ENCODE results near the gene CDCP2.
"Not testable (repeated sequence)": the region's sequence is repeated elsewhere in the genome, so short reads cannot be mapped to it uniquely, and the experiment has no call there.

The CDCP2 gene

DNA sequence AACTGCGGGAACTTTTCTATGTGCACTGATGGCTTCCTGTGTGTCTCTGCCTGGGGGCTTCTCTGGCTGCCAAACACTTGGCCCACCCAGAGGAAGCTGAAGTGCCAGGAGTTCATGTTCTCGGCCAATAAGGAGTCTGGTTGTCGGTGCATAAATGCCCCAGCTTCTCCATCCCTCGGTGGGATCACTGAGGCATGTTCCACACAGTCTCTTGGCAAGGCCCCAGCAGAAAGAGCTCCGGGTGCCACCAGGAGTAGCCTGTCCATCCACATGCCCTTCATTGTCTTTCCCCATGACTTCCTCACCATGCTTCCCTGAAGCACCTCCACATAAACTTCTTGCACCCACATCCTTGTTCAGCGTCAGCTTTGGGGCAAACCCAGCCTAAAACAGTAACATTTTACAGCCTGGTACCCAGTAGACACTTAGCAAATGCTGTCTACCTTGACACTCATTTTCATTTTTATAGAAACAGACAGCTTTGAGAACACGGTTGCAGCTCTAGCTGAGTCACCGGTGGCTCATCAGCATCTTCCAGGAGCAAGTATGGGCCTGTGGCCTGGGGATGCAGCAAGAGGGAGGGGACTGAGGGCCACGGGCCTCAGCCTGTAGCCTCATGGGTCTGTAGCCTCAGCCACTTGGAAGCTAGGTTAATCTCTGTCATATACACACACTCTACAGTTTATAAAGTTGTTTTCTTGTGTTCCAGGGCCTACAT, 14.8 kb upstream of the CDCP2 start:
- TF ChIP-seq YY1 (IDR thresholded peaks at IDR 0.05; ENCODE audit: insufficient read depth, insufficient read length), result no peak
- no peak for TF ChIP-seq ZNF274 (IDR thresholded peaks at IDR 0.05; ENCODE audit: low read depth, low read length)
- no peak for TF ChIP-seq SUZ12 (IDR thresholded peaks at IDR 0.05; ENCODE audit: extremely low read depth, insufficient read depth, insufficient read length)
- no peaks in the 10 kb centered on the region for H3K36me3 ChIP-seq (ENCODE audit: insufficient read depth, insufficient read length, low read length)
- no peak overlapping the region for H3K4me3 ChIP-seq (ENCODE audit: insufficient read length, low read depth)
- peaks cover 18% of the 10 kb centered on the region for H3K4me1 ChIP-seq (ENCODE audit: insufficient read depth, insufficient read length)
- H3K9me3 ChIP-seq (ENCODE audit: insufficient read depth, low read length), result no peaks in the 10 kb centered on the region
- no peaks in the 10 kb centered on the region for H3K27me3 ChIP-seq (ENCODE audit: insufficient read depth, insufficient read length)
- DNase-seq (ENCODE audit: low read depth, low spot score), result no peak
- H3K9ac ChIP-seq (ENCODE audit: insufficient read length, low read depth), result no peak overlapping the region

DNA sequence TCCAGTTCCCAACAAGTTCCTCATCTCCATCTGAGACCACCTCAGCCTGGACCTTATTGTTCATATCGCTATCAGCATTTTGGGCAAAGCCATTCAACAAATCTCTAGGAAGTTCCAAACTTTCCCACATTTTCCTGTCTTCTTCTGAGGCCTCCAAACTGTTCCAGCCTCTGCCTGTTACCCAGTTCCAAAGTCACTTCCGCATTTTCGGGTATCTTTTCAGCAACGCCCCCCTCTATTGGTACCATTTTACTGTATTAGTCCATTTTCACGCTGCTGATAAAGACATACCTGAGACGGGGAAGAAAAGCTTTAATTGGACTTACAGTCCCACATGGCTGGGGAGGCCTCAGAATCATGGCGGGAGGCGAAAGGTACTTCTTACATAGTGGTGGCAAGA, 13.6 kb upstream of the CDCP2 start:
- H3K27me3 ChIP-seq (ENCODE audit: insufficient read depth, insufficient read length); H3K9ac ChIP-seq (ENCODE audit: insufficient read length, low read depth); H3K9me3 ChIP-seq (ENCODE audit: insufficient read depth, low read length); H3K4me3 ChIP-seq (ENCODE audit: insufficient read length, low read depth); DNase-seq (ENCODE audit: low read depth, low spot score); H3K36me3 ChIP-seq (ENCODE audit: insufficient read depth, insufficient read length, low read length): not testable (repeated sequence)
- peaks cover 18% of the 10 kb centered on the region for H3K4me1 ChIP-seq (ENCODE audit: insufficient read depth, insufficient read length)

DNA sequence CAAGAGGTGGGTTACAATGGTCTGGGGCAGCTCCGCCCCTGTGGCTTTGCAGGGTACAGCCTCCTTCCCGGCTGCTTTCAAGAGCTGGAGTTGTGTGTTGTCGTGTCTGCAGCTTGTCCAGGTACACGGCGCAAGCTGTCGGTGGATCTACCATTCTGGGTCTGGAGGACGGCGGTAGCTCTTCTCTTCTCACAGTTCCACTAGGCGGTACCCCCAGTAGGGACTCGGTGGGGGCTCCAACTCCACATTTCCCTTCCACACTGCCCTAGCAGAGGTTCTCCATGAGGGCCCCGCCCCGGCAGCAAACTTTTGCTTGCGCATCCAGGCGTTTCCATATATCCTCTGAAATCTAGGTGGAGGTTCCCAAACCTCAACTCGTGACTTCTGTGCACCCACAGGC, 12.3 kb upstream of the CDCP2 start:
- DNase-seq (ENCODE audit: low read depth, low spot score), result no peak
- no peak for TF ChIP-seq ZNF274 (IDR thresholded peaks at IDR 0.05; ENCODE audit: low read depth, low read length)
- no peak for TF ChIP-seq YY1 (IDR thresholded peaks at IDR 0.05; ENCODE audit: insufficient read depth, insufficient read length)
- TF ChIP-seq SUZ12 (IDR thresholded peaks at IDR 0.05; ENCODE audit: extremely low read depth, insufficient read depth, insufficient read length), result no peak
- Histone ChIP-seq H3K4me3 (ENCODE audit: insufficient read length, low read depth) (no peak overlapping the region), H3K9me3 (ENCODE audit: insufficient read depth, low read length) (no peaks in the 10 kb centered on the region), H3K4me1 (ENCODE audit: insufficient read depth, insufficient read length) (peaks cover 21% of the 10 kb centered on the region), H3K27me3 (ENCODE audit: insufficient read depth, insufficient read length) (no peaks in the 10 kb centered on the region), H3K9ac (ENCODE audit: insufficient read length, low read depth) (no peak overlapping the region), H3K36me3 (ENCODE audit: insufficient read depth, insufficient read length, low read length) (no peaks in the 10 kb centered on the region)

- H3K4me1 ChIP-seq (ENCODE audit: insufficient read depth, insufficient read length), result peaks cover 21% of the 10 kb centered on the region
- DNase-seq (ENCODE audit: low read depth, low spot score), result no peak
Measured at GRCh38 chr1:54163573-54163972, 10.8 kb upstream of the CDCP2 start.

GRCh38 chr1:54163051-54163450, 10.3 kb upstream of the CDCP2 start:
- Histone ChIP-seq H3K9ac (ENCODE audit: insufficient read length, low read depth) (no peak overlapping the region), H3K27me3 (ENCODE audit: insufficient read depth, insufficient read length) (no peaks in the 10 kb centered on the region), H3K9me3 (ENCODE audit: insufficient read depth, low read length) (no peaks in the 10 kb centered on the region), H3K36me3 (ENCODE audit: insufficient read depth, insufficient read length, low read length) (no peaks in the 10 kb centered on the region), H3K4me1 (ENCODE audit: insufficient read depth, insufficient read length) (peaks cover 21% of the 10 kb centered on the region), H3K4me3 (ENCODE audit: insufficient read length, low read depth) (no peak overlapping the region)
- TF ChIP-seq YY1 (IDR thresholded peaks at IDR 0.05; ENCODE audit: insufficient read depth, insufficient read length) (no peak), SUZ12 (IDR thresholded peaks at IDR 0.05; ENCODE audit: extremely low read depth, insufficient read depth, insufficient read length) (no peak), ZNF274 (IDR thresholded peaks at IDR 0.05; ENCODE audit: low read depth, low read length) (no peak)
- no peak for DNase-seq (ENCODE audit: low read depth, low spot score)

More at GRCh38 chr1:54163573-54163972, 10.8 kb upstream of the CDCP2 start:
- Histone ChIP-seq H3K36me3 (ENCODE audit: insufficient read depth, insufficient read length, low read length) (no peaks in the 10 kb centered on the region), H3K9ac (ENCODE audit: insufficient read length, low read depth) (no peak overlapping the region), H3K9me3 (ENCODE audit: insufficient read depth, low read length) (no peaks in the 10 kb centered on the region), H3K27me3 (ENCODE audit: insufficient read depth, insufficient read length) (no peaks in the 10 kb centered on the region), H3K4me3 (ENCODE audit: insufficient read length, low read depth) (no peak overlapping the region)
- TF ChIP-seq YY1 (IDR thresholded peaks at IDR 0.05; ENCODE audit: insufficient read depth, insufficient read length) (no peak), ZNF274 (IDR thresholded peaks at IDR 0.05; ENCODE audit: low read depth, low read length) (no peak), SUZ12 (IDR thresholded peaks at IDR 0.05; ENCODE audit: extremely low read depth, insufficient read depth, insufficient read length) (no peak)

- no peak overlapping the region for H3K4me3 ChIP-seq (ENCODE audit: insufficient read length, low read depth)
- DNase-seq (ENCODE audit: low read depth, low spot score), result no peak
- no peaks in the 10 kb centered on the region for H3K27me3 ChIP-seq (ENCODE audit: insufficient read depth, insufficient read length)
- no peak overlapping the region for H3K9ac ChIP-seq (ENCODE audit: insufficient read length, low read depth)
- TF ChIP-seq ZNF274 (IDR thresholded peaks at IDR 0.05; ENCODE audit: low read depth, low read length) (no peak), YY1 (IDR thresholded peaks at IDR 0.05; ENCODE audit: insufficient read depth, insufficient read length) (no peak), SUZ12 (IDR thresholded peaks at IDR 0.05; ENCODE audit: extremely low read depth, insufficient read depth, insufficient read length) (no peak)
- H3K9me3 ChIP-seq (ENCODE audit: insufficient read depth, low read length), result no peaks in the 10 kb centered on the region
- peaks cover 21% of the 10 kb centered on the region for H3K4me1 ChIP-seq (ENCODE audit: insufficient read depth, insufficient read length)
- H3K36me3 ChIP-seq (ENCODE audit: insufficient read depth, insufficient read length, low read length), result no peaks in the 10 kb centered on the region
Measured at GRCh38 chr1:54161495-54162168, 8.8 kb upstream of the CDCP2 start.

- no peak for DNase-seq (ENCODE audit: low read depth, low spot score)
Measured at GRCh38 chr1:54160351-54160750, 7.6 kb upstream of the CDCP2 start.

More at GRCh38 chr1:54160351-54160750, 7.6 kb upstream of the CDCP2 start:
- H3K27me3 ChIP-seq (ENCODE audit: insufficient read depth, insufficient read length), result no peaks in the 10 kb centered on the region
- TF ChIP-seq ZNF274 (IDR thresholded peaks at IDR 0.05; ENCODE audit: low read depth, low read length) (no peak), YY1 (IDR thresholded peaks at IDR 0.05; ENCODE audit: insufficient read depth, insufficient read length) (no peak), SUZ12 (IDR thresholded peaks at IDR 0.05; ENCODE audit: extremely low read depth, insufficient read depth, insufficient read length) (no peak)
- no peak overlapping the region for H3K4me3 ChIP-seq (ENCODE audit: insufficient read length, low read depth)
- no peak overlapping the region for H3K9ac ChIP-seq (ENCODE audit: insufficient read length, low read depth)
- H3K9me3 ChIP-seq (ENCODE audit: insufficient read depth, low read length), result no peaks in the 10 kb centered on the region
- H3K4me1 ChIP-seq (ENCODE audit: insufficient read depth, insufficient read length), result peaks cover 21% of the 10 kb centered on the region
- H3K36me3 ChIP-seq (ENCODE audit: insufficient read depth, insufficient read length, low read length), result no peaks in the 10 kb centered on the region

Measured in NT2/D1 (cell line).